OCI-LY1 (cell line): ENCODE data around the gene UGT2A1.

ENCODE experiments used
- CTCF ChIP-seq: fragments of 200-600 bp; sonication (generic), shearing (Covaris generic); IDR thresholded peaks from 2 replicates; pipeline ENCODE4 v1.5.1; 2017; ENCODE audit warnings: mild to moderate bottlenecking, antibody characterized with exemption, low read length, moderate library complexity, mixed read lengths
- EZH2 ChIP-seq: fragments of 200-600 bp; sonication (generic), shearing (Covaris generic); IDR thresholded peaks from 2 replicates; pipeline ENCODE4 v1.8.0; 2017; ENCODE audit warnings: borderline replicate concordance, mixed run types, mild to moderate bottlenecking, antibody characterized with exemption, low read length, moderate library complexity, mixed read lengths

GRCh38 chr4:69563424-69563823, 89.6 kb downstream of the UGT2A1 start:
- TF ChIP-seq CTCF (no peak), EZH2 (no peak)
